Right renal pelvis (tissue), 4 donors: ENCODE measurements around the gene ZNF318. TPM values are rescaled to one million over a fixed set of nuclear protein-coding genes. Genes with fewer than 3 reads are reported as not detected.
"Not testable (repeated sequence)": the region's sequence is repeated elsewhere in the genome, so short reads cannot be mapped to it uniquely, and the experiment has no call there.

Experiments used
- DNase-seq, 4 donors: peaks; one replicate each; pipeline ENCODE4 v3.0.0-alpha.2; 2013; ENCODE audit warnings: low read depth in 4 of 4, low spot score in 3 of 4, missing footprints in 1 of 4
- polyA plus RNA-seq, 4 donors: library from polyadenylated mRNA; unstranded; fragments of 120-200 nt; gene quantifications; one replicate each; pipeline ENCODE4 v1.2.1, GENCODE V29; 2013; ENCODE audit not compliant: insufficient read length in 4 of 4

The ZNF318 gene
- polyA plus RNA-seq, 4 donors, result 22.1 to 29.4 (median 28.1) TPM

- not testable (repeated sequence) for DNase-seq
These were observed 66.4 kb downstream of the ZNF318 start for GRCh38 chr6:43303006-43303405.

GRCh38 chr6:43302126-43302525 is 67.3 kb downstream of the ZNF318 start:
- no peak for DNase-seq

- no peak for DNase-seq
These were observed 68.2 kb downstream of the ZNF318 start for GRCh38 chr6:43301081-43301870.

GRCh38 chr6:43299338-43300293 is 69.8 kb downstream of the ZNF318 start:
- no peak for DNase-seq

- DNase-seq, result no peak
These were observed 70.7 kb downstream of the ZNF318 start for GRCh38 chr6:43298565-43299337.

GRCh38 chr6:43297644-43298564 is 71.5 kb downstream of the ZNF318 start, which contains the start of gene SLC22A7:
Gene SLC22A7, plus strand, starts transcription at chr6:43298260. Its CDS starts 99 bp downstream, at chr6:43298359.
- DNase-seq, result no peak

- no peak for DNase-seq
These were observed 72.5 kb downstream of the ZNF318 start for GRCh38 chr6:43296780-43297497.

GRCh38 chr6:43295456-43295855 is 74.0 kb downstream of the ZNF318 start:
- DNase-seq, result no peak

- no peak for DNase-seq
These were observed 74.9 kb downstream of the ZNF318 start for GRCh38 chr6:43294536-43294935.

GRCh38 chr6:43293698-43294097 is 75.7 kb downstream of the ZNF318 start:
- no peak for DNase-seq

GRCh38 chr6:43292763-43293318 is 76.6 kb downstream of the ZNF318 start:
- no peak for DNase-seq

- no peak for DNase-seq
These were observed 77.1 kb downstream of the ZNF318 start for GRCh38 chr6:43292341-43292740.

- DNase-seq, result no peak
These were observed 77.7 kb downstream of the ZNF318 start for GRCh38 chr6:43291708-43292107.

- no peak for DNase-seq
These were observed 78.5 kb downstream of the ZNF318 start for GRCh38 chr6:43290905-43291355.

GRCh38 chr6:43290339-43290904 is 79.0 kb downstream of the ZNF318 start:
- DNase-seq, result no peak

- DNase-seq, result no peak
These were observed 81.4 kb downstream of the ZNF318 start for GRCh38 chr6:43287717-43288679.
